Measurements from ENCODE around the gene RAD51B.

Gene RAD51B

DNA sequence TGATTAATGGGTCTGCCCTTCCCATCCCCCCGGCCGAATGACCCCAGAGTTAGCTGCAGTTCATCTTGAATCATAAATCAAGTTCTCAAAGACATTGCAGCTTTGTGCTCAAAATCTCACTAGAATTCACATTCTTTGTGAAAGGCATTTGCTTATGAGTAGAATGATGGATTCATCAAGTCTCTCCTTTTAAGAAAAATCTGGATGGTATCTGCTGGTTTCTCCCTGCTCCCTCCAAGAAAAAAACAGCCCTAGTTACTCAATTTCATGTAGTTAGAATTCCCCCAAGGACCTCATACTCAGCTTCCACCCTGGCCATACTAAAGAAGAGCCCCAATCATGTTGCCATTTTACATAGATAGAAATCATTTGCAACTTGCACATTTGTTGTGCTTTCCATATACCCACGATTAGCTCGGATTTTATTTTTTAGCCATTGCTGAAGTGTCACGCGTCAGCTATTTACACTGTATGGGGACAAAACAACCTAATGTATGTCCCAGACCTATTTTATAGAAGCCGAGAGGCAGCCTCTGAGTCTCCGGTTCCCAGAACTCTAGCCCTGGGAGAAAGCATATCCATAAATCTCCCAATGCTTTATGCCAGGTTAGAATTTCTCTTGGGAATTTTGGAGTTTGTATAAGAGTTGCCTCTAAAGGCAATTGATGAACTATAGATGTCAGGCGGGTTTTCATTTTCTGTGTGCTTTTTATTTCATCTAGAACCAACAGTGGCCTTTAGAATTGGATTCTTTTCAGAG, 673.8 kb downstream of the RAD51B start (continued):
- no peak for TF ChIP-seq ZNF221 (tag by site-specific recombination; IDR thresholded peaks at IDR 0.05; ENCODE audit: borderline replicate concordance)
- no peak for TF ChIP-seq ZNF404 (tag by site-specific recombination; IDR thresholded peaks at IDR 0.05)
- no peak for TF ChIP-seq ZFP3 (tag by site-specific recombination; IDR thresholded peaks at IDR 0.05; ENCODE audit: low read depth)
- TF ChIP-seq KLF16 (tag by site-specific recombination; IDR thresholded peaks at IDR 0.05): no peak
- TF ChIP-seq, protein P1, sequence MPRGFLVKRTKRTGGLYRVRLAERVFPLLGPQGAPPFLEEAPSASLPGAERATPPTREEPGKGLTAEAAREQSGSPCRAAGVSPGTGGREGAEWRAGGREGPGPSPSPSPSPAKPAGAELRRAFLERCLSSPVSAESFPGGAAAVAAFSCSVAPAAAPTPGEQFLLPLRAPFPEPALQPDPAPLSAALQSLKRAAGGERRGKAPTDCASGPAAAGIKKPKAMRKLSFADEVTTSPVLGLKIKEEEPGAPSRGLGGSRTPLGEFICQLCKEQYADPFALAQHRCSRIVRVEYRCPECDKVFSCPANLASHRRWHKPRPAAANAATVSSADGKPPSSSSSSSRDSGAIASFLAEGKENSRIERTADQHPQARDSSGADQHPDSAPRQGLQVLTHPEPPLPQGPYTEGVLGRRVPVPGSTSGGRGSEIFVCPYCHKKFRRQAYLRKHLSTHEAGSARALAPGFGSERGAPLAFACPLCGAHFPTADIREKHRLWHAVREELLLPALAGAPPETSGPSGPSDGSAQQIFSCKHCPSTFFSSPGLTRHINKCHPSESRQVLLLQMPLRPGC (tag by site-specific recombination; IDR thresholded peaks at IDR 0.05): no peak
- TF ChIP-seq ZNF785 (tag by site-specific recombination; IDR thresholded peaks at IDR 0.05): no peak
- TF ChIP-seq ZNF548 (tag by site-specific recombination; IDR thresholded peaks at IDR 0.05): no peak
- no peak for TF ChIP-seq ZNF274 (IDR thresholded peaks at IDR 0.05; ENCODE audit: low read length)
- TF ChIP-seq ZNF274 (tag by site-specific recombination; IDR thresholded peaks at IDR 0.05; ENCODE audit: borderline replicate concordance): no peak
- no peak for TF ChIP-seq GLI4 (tag by site-specific recombination; IDR thresholded peaks at IDR 0.05)
- TF ChIP-seq ZNF121 (tag by site-specific recombination; IDR thresholded peaks at IDR 0.05): no peak

DNA sequence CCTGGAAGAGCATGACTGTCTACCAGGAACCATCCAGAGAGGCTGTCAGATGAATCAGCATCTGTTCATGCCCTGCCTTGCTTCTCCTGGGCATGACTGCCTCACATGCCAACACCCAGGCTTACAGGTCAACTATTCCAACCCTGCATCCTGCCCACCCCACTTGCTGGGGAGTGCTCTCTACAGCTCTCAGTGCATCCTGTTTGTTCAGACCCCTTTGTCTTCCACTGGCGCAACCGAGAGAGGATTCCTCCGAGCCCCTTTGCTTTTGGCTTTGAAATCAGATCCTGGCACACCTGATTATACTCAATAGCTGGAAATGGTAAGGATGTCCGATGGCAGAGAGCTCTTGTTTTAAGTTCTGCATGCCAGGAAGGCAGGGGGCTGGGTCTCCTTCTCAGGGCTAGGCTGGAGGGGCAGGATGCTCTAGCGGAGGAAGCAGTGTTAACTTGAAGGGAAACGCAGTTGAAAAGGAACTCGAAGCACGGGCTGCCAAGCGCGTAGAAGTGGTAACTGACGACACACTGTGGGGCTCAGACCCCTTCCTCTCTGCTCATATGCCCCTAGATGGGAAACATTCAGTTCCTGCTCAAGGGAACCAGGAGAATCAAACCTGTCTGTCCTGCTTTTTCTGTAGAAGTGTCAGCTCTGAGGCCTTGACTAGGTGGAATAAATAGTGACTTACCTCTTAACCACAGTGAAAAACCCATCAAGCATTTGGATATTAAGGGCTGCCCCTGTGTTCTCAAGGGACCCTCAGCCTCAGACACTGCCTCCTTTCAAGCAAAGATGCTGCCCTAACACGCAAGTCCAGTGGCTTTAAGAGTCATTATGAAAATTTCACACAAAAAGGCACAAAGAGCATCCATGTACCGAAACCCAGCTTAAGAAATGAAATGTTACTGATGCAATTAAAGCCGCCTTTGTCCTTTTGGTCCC, 675.8 kb downstream of the RAD51B start:
- TF ChIP-seq, protein P2, sequence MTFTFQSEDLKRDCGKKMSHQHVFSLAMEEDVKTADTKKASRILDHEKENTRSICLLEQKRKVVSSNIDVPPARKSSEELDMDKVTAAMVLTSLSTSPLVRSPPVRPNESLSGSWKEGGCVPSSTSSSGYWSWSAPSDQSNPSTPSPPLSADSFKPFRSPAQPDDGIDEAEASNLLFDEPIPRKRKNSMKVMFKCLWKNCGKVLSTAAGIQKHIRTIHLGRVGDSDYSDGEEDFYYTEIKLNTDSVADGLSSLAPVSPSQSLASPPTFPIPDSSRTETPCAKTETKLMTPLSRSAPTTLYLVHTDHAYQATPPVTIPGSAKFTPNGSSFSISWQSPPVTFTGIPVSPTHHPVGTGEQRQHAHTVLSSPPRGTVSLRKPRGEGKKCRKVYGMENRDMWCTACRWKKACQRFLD (tag by site-specific recombination; IDR thresholded peaks at IDR 0.05): no peak
- Histone ChIP-seq H3K9me3 (ENCODE audit: control insufficient read depth, insufficient read depth, low read depth, low read length) (no peaks in the 10 kb centered on the region), H3K36me3 (ENCODE audit: control insufficient read depth in 2 of 2, insufficient read depth in 1 of 2, low read length in 2 of 2) (no peaks in the 10 kb centered on the region), H3K27ac (ENCODE audit: extremely low read depth, low read depth, low read length) (no peak overlapping the region), H3K4me3 (ENCODE audit: low read depth, low read length) (no peak overlapping the region), H3K4me1 (ENCODE audit: control insufficient read depth, insufficient read depth, low read length) (no peaks in the 10 kb centered on the region)
- CTCF ChIA-PET: interaction anchor here (0.7 kb wide), 1 partner anchor 49 kb away, joined by 4 read pairs; no protein-coding TSS in a partner anchor
- POLR2A ChIA-PET: no interaction called here

DNA sequence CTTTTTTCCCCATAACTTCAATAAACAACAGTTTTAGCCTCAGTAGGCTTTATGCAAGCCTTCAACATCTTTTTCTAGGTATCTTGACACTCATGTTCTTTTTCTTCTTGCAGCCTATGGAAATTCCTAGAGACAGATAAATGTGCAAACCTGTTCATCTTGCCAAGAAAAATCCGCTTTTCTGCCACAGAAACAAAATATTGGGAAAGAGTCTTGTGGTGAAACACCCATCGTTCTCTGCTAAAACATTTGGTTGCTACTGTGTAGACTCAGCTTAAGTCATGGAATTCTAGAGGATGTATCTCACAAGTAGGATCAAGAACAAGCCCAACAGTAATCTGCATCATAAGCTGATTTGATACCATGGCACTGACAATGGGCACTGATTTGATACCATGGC, 677.4 kb downstream of the RAD51B start:
- Histone ChIP-seq H3K27ac (ENCODE audit: extremely low read depth, low read depth, low read length) (no peak overlapping the region), H3K4me3 (ENCODE audit: low read depth, low read length) (no peak overlapping the region), H3K4me1 (ENCODE audit: control insufficient read depth, insufficient read depth, low read length) (no peaks in the 10 kb centered on the region), H3K36me3 (ENCODE audit: control insufficient read depth in 2 of 2, insufficient read depth in 1 of 2, low read length in 2 of 2) (no peaks in the 10 kb centered on the region), H3K9me3 (ENCODE audit: control insufficient read depth, insufficient read depth, low read depth, low read length) (no peaks in the 10 kb centered on the region)
- ChIA-PET POLR2A (no interaction called here), CTCF (interaction anchor here (0.6 kb wide), 1 partner anchor 15 kb away, joined by 3 read pairs; no protein-coding TSS in a partner anchor)
- TF ChIP-seq, protein P1 (tag by site-specific recombination; IDR thresholded peaks at IDR 0.05): no peak
- TF ChIP-seq, protein P3, sequence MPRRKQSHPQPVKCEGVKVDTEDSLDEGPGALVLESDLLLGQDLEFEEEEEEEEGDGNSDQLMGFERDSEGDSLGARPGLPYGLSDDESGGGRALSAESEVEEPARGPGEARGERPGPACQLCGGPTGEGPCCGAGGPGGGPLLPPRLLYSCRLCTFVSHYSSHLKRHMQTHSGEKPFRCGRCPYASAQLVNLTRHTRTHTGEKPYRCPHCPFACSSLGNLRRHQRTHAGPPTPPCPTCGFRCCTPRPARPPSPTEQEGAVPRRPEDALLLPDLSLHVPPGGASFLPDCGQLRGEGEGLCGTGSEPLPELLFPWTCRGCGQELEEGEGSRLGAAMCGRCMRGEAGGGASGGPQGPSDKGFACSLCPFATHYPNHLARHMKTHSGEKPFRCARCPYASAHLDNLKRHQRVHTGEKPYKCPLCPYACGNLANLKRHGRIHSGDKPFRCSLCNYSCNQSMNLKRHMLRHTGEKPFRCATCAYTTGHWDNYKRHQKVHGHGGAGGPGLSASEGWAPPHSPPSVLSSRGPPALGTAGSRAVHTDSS (tag by site-specific recombination; IDR thresholded peaks at IDR 0.05): no peak
- TF ChIP-seq ZNF239 (tag by site-specific recombination; IDR thresholded peaks at IDR 0.05) (no peak), YY2 (tag by site-specific recombination; IDR thresholded peaks at IDR 0.05) (no peak), ZBTB17 (tag by site-specific recombination; IDR thresholded peaks at IDR 0.05) (no peak), ZNF138 (tag by site-specific recombination; IDR thresholded peaks at IDR 0.05; ENCODE audit: borderline replicate concordance) (no peak)
- TF ChIP-seq, protein P4, sequence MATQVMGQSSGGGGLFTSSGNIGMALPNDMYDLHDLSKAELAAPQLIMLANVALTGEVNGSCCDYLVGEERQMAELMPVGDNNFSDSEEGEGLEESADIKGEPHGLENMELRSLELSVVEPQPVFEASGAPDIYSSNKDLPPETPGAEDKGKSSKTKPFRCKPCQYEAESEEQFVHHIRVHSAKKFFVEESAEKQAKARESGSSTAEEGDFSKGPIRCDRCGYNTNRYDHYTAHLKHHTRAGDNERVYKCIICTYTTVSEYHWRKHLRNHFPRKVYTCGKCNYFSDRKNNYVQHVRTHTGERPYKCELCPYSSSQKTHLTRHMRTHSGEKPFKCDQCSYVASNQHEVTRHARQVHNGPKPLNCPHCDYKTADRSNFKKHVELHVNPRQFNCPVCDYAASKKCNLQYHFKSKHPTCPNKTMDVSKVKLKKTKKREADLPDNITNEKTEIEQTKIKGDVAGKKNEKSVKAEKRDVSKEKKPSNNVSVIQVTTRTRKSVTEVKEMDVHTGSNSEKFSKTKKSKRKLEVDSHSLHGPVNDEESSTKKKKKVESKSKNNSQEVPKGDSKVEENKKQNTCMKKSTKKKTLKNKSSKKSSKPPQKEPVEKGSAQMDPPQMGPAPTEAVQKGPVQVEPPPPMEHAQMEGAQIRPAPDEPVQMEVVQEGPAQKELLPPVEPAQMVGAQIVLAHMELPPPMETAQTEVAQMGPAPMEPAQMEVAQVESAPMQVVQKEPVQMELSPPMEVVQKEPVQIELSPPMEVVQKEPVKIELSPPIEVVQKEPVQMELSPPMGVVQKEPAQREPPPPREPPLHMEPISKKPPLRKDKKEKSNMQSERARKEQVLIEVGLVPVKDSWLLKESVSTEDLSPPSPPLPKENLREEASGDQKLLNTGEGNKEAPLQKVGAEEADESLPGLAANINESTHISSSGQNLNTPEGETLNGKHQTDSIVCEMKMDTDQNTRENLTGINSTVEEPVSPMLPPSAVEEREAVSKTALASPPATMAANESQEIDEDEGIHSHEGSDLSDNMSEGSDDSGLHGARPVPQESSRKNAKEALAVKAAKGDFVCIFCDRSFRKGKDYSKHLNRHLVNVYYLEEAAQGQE (tag by site-specific recombination; IDR thresholded peaks at IDR 0.05): no peak

All from HEK293 (cell line).